HG02571 (cell line): ENCODE data around the gene ATP6V1G3.
"Not testable (repeated sequence)": the region's sequence is repeated elsewhere in the genome, so short reads cannot be mapped to it uniquely, and the experiment has no call there.

Experiments used
- ATAC-seq: cut with Tn5 transposase; IDR thresholded peaks from one replicate; pipeline ENCODE4 v1.9.1; 2021; ENCODE audit warnings: mild to moderate bottlenecking, moderate library complexity; ENCODE audit not compliant: unreplicated experiment

ATP6V1G3 gene

DNA sequence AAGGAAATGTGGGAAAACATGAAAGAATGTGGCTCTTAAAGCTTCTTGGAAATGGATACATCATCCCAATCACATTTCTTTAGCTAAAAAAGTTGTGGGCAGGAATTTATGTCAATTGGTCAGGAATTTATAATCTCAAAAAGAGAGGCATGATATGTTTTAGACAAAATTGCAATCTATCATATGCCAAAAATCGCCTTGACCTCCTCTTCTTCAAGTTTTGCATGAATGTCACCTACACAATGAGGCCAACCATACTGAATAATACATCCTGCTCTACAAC is 42.4 kb downstream of the ATP6V1G3 start:
- no peak for ATAC-seq

DNA sequence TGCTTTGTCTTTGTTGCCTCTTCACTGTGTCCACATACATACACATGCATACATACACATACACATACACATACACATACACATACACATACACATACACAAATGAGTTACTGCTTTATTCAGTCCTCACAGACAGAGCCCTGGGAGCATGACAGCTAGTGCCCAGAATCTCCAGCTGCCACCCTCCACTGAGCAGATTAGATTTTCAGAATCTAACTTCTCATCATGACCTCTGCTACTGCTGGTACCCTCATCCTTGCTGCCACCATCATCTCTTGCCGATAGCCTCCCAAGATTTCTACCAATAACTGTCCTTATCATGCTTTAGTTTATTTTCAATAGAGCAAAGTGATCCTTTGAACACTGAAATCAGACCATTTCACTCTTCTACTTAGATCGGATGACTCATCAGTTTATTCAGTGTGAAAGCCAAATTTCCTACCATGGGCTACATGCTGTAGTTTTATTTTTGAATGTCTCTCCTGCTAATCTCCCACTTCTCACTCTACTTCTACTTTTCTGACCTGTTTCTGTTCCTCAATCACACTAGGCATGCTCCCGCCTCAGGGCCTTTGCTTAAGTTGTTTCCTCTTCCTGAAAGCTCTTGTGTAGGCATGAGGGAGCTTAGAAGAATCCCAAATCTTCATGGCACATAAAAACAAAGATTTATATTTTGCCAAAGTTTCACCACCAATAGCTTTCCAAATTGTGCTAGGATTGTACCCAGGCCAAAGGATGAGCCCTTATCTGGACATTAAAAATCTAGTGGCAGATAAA is 43.0 kb downstream of the ATP6V1G3 start:
- no peak for ATAC-seq

DNA sequence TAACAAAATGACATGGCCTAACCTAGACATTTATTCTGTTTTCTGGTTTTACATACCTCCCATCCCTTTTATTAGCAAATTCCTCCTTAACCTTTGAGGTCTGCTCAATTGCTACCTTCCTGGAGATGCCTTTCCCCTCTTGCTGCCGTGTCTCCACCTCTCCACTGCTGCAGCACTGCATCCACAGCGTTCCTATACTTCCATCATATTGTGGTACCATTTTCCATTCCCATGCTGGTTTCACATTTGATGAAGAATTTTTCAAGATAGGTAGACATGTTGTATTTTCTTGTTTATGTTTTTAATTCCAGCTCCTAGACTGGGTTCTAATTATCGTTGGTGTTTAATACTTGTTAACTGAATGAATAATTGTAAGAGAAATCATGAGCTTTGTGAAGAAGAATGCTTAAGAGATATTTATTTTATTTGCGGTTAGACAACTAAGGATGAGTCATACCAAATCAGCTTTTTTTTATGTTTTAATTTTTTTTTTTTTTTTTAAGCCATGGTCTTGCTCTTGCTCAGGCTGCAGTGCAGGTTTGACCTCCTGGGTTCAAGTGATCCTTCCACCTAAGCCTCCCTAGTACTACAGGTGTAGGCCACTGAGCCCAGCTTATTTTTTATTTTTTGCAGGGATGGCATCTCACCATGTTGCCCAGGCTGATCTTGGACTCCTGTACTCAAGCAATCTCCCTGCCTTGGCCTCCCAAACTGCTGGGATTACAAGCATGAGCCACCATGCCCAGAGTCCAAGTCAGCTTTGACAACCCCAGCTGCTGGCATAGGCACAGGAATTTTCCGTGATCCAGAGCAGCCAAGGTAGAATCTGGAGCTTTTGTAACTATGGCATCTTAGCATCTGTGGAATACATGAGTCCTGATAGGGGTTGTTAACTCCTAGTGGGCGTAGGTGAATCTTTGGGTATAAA is 44.0 kb downstream of the ATP6V1G3 start:
- no peak for ATAC-seq

DNA sequence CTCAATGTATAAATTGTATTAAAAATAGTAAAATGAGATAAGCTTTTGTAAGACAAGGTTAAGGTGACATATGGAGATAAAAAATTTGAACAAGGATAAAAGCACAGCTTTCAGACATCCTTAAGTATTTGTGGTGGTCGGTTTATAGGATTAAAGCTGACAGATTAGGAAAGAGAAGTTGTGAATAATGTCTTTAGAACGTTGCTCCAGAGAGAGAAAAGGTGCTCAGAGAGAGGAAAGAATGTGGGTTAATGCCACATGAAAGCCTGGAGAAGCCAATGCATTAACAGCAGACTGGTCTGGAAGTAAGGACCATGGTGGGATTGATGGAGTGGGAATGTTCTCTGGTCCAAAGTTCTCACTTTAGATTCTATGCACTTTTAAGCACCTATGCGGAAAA is 44.8 kb downstream of the ATP6V1G3 start:
- no peak for ATAC-seq

DNA sequence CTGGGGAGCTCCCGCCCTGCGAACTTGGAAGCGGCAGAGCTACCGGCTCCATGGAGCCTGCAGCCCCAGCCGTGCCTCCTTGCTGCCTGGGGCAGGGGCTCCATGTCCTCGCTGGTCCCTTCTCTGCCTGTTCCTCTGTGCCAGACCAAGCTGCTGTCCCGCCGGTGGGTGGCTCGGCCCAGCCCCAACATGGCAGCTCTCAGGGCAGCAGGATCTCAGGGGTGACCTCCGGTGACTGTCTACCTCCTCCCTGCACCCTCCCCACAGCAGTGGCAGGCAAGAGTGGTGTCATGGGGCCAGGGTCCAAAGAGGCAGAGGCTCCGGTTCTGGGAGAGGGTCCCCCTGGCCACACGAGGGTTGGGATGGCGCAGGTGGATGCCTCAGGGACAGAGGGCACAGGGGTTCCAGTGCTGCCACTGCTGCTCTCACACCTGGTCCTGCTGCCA is 45.8 kb downstream of the ATP6V1G3 start:
- no peak for ATAC-seq

DNA sequence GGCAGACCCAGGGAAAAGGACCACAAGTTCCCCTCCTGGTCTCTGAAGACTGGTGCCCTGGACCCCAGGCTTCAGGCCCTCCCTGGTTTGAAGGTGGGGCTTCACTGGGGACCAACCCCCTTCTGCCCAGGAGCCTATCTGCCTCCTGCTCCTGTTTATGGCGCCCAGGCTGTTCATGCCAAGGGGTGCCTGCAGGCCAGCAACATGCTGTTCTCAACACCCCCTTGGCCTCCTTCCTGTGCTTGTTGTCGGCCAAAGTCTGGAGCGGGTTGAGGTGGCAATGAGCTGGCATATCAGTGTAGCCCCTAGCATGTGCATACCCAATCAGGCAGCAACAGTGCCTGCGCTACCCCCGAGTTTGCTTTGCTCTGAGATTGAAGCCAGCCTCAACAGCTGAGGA is 46.3 kb downstream of the ATP6V1G3 start:
- ATAC-seq: no peak

DNA sequence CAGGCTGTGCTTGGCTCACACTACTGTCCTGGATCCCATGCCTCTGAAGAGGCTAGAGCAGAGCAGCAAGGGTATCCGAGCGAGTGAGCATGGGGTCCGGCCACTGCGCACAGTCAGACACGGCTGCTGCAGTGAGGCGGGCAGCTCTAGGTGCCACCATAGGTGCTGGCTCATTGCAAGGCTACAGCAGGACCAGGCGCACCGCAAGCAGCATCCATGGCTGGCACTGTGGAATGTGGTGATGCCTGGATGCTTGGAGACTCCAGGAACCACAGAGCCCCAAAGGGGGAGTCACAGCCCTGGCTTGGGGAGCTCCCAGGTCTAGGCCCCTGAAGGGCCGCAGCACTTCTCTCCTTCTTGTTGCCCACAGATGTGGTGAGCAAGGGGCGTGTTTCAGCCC is 47.2 kb downstream of the ATP6V1G3 start:
- no peak for ATAC-seq

DNA sequence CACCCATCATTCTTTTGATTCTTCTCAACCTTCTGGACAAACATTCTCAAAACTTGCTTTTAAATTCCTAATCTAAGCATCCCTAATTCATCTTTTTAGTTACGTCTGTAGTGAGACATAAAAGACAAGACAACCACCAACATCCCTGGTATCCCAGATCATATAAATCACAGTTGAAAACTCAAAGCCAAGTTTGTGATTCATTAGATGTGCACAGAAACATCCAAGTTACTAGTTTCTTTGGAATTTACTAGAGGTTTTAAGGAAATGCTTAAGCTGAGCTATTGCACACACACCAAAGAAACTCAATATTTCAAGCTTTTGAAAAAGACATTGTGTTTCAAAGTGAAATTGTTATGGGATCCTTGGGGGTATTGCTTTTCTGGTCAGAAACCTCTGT is 47.6 kb downstream of the ATP6V1G3 start:
- ATAC-seq: no peak

DNA sequence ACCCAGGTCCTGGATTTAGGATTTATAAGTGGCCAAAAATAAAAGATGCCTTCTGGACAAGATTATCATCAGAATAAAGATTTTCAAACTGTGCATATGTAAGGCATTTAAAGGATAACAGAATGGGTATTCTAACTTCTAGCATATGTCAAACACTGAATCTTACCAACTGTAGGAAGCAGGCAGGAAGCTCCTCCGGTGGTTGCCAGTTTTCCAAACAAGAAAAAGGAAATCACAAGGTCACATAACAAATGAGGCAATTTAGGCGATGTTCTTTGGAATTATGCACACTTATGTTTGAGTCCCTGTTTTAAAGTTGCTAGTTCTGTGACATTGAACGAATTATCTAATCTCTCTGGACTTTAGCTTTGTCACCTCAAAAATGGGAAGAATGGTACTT is 48.9 kb downstream of the ATP6V1G3 start:
- ATAC-seq: no peak

DNA sequence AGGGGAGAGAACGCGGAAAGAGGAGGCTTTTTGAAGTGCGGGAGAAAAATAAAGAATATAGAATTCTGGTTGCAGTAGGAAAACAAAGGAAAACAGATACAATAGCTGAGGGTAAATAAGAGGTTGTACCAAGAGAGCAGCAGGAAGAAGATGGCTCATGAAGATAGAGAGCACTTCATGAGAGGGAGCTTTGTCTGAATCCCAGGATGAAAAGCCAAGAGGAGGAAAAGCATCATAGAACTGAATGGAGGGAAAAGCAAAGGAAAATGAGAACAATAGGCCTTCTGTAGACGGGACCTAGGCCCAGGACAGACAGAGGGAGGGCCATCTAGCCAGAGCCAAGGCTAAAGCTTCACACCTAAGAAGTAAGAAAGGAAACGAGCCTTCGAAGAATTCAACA is 49.5 kb downstream of the ATP6V1G3 start:
- no peak for ATAC-seq

DNA sequence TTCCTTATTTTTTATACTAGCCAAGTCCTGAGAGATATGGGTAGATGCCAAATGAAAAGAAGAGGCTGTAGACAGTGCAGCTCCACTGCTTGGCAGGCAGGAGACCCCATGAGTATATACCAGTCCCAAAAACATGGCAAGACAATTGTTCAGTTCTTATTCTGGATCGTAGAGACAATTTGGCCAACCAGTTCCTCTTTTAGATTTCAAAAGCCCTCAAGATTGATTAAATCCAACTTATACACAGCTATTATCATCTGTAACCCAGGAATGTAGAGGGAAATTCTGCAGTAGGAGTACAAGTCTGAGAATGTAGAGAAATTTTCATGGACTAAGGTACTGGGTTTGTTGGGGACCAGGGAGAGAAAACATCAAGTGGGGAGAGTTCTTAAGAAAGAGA is 50.3 kb downstream of the ATP6V1G3 start:
- ATAC-seq: no peak

DNA sequence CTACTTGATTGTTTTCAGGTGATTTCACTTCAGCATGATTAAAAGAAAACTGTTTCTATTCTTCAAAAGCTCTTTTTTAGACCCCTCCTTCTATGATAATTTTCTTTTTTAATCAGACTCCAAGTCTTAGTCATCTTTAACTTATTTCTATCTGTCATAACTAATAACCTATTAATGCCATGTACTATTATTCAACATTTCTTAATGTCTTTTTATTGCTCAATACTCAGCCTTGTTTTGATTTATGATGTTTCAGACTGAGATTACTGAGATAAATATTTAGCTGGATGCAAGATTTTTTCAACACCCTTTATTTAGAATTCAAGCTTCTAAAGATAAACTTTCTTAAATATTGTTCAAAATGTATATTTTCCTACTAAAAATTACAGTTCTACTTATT is 53.6 kb downstream of the ATP6V1G3 start:
- ATAC-seq: no peak

DNA sequence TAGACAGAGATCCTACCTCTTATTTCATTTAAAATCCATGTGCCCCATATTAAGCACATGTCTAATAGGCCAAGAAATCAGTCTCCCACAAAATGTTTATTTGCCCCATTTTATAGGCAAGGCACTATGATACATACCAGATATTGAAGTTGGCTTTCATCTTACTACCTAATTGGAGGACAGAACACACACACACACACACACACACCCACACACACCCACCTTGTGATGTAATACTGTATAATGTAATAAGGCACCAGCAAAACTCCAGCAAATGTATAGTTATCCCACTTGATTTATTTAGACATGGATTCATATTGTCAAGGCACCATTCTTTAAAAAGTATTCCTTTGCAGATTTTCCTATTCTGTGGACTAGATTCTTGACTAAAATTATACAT is 56.8 kb downstream of the ATP6V1G3 start:
- ATAC-seq: no peak

DNA sequence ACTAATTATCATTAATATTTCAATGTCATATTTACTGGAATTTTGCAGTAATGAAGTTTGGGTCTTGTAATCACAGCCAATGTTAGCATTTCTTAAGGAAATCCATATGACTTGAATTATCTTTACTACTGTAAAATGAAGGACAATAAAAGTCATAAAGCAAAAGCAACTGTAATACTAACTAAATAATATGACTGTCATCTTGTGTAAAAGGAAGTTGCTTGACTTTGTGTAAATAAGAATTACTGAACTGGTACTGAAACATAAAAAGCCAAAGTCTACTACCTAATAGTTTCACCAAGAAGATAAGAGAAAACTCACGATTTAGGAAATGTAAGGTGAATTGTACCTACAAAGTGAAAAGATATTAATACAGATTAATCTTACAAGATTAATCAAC is 57.5 kb downstream of the ATP6V1G3 start:
- ATAC-seq: no peak

DNA sequence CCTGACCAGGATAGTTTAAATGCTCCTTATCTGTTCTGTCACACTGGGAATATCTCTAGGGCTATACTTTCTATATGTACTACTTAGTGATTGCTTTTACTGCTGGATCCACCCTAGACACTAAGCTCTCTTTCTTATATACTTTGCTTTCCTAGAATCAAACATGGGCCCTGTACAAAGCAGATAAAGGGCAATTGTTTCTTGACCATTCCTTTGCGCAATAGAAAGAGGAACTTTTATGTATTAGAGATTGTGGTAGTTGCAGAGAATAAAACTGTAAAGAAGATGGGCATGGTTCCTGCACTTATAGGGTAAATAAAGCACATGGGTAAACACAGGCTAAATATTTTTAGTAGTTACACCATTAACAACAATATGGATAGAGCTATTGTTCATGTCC is 58.8 kb downstream of the ATP6V1G3 start:
- no peak for ATAC-seq

DNA sequence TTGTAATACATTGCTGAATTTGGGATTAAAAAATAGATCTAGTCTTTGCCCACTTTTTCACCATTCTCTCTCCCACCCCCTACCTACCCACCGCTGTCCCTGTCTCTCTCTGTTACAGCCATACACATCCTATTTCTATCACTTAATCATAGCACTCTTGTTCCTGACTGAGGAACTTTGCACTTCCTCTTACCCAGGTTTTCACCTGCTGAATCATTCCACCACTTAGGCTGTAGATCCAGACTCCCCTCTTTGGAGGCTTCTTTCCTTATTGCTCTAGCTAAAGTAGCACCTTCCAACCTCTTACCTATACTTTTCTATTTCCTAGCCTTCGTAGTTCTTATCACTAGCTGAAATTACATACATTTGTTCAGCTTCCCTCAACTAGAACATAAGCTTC is 59.6 kb downstream of the ATP6V1G3 start:
- ATAC-seq: no peak

DNA sequence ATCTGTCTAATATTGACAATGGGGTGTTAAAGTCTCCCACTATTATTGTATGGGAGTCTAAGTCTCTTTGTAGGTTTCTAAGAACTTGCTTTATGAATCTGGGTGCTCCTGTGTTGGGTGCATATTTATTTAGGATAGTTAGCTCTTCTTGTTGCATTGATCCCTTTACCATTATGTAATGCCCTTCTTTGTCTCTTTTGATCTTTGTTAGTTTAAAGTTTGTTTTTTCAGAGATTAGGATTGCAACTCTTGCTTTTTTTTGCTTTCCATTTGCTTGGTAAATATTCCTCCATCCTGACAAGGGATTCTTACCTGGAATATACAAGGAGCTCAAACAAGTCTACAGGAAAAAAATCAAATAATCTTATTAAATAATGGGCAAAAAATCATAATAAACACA is 63.1 kb downstream of the ATP6V1G3 start:
- not testable (repeated sequence) for ATAC-seq
